Activated naive CD8-positive, alpha-beta T cell treated with anti-CD3 and anti-CD28 coated beads, Interleukin-2, amount 50 U/mL, for 24 hours (primary cell): ENCODE results near the gene CFAP74.
"Not testable (repeated sequence)": the region's sequence is repeated elsewhere in the genome, so short reads cannot be mapped to it uniquely, and the experiment has no call there.

ENCODE experiments used
- ATAC-seq: fragments of 150-1000 bp; cut with Tn5 transposase; one replicate; pipeline ENCODE4 v1.10.0; 2021
- DNase-seq: peaks from one replicate; pipeline ENCODE4 v3.0.0; 2021
- H3K27ac Mint-ChIP-seq: one replicate; pipeline ENCODE4 v1.8.0; 2021; ENCODE audit warnings: mild to moderate bottlenecking, mixed read lengths
- H3K27me3 Mint-ChIP-seq: one replicate; pipeline ENCODE4 v1.8.0; 2021; ENCODE audit warnings: mixed read lengths
- H3K36me3 Mint-ChIP-seq: one replicate; pipeline ENCODE4 v1.8.0; 2021; ENCODE audit warnings: low read depth, mixed read lengths
- H3K4me1 Mint-ChIP-seq: one replicate; pipeline ENCODE4 v1.8.0; 2021; ENCODE audit warnings: mixed read lengths
- H3K4me3 Mint-ChIP-seq: one replicate; pipeline ENCODE4 v1.8.0; 2021; ENCODE audit warnings: mild to moderate bottlenecking, moderate library complexity, mixed read lengths
- H3K9me3 Mint-ChIP-seq: one replicate; pipeline ENCODE4 v1.8.0; 2021; ENCODE audit warnings: mixed read lengths

CFAP74 gene

DNA sequence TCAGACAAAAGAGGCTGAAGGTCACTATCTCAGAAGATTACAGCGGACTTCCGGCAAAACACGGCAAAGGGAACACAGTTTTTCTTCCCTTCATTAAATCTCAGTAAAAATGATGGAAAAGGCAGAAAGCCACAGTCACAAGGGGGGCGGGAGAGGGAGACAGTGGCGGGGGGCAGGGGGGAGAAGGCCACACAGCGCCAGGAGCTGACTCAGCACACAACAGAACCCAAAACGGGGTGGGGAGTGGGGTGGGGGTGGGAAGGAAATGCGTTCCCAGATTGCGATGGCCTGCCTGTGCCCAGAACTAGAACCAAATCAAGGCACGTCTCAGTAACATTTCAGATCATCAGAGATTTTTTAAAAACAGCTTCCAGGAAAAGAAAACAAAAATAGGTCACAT lies 13.4 kb downstream of the CFAP74 start:
- DNase-seq: no peak
- Mint-ChIP-seq H3K36me3 (no peaks in the 10 kb centered on the region), H3K27me3 (peaks cover 14% of the 10 kb centered on the region), H3K4me1 (no peaks in the 10 kb centered on the region), H3K4me3 (no peak overlapping the region), H3K27ac (no peak overlapping the region), H3K9me3 (no peaks in the 10 kb centered on the region)
- no peak for ATAC-seq

DNA sequence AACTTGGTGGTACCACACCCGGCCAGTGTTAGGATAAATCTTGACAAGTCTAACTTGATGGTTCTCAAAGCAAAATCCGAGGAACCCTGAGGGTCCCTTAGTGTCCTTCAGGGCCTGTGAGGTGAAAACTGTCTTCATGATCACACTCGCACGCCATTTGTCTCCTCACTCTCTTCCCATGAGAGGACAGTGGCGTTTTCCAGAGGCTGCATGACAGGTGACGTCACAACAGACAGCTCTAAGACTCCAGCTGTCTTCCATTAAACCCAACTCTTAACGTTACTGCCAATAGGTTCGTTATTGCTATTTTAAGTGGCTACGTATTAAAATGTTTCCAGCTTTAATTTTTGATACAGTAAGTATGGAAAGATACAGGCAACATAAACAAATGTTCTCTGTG lies 13.8 kb downstream of the CFAP74 start:
- Mint-ChIP-seq H3K9me3 (no peaks in the 10 kb centered on the region), H3K4me1 (no peaks in the 10 kb centered on the region), H3K36me3 (no peaks in the 10 kb centered on the region), H3K4me3 (no peak overlapping the region), H3K27me3 (peaks cover 14% of the 10 kb centered on the region), H3K27ac (no peak overlapping the region)
- no peak for ATAC-seq
- DNase-seq: no peak

DNA sequence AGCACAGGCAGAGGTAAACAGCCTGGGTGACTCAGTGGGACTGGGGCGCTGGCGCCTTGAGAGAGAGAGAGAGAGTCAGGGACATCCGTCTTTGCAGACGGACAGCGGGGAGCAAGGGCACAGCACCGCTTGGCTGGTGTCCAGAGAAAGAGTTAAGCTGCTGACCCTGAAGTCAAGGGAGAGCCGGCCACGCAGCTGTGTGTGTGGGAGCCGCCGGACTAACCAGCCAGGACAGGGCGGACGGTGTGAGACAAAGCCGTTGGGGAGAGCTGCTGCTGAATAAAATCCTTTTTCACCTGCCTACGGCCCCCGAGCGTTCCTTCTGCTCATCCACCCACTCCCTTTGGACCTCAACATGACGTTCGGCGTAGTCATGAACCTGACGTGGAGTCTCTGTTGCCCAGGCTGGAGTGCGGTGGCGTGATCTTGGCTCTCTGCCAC lies 14.5 kb downstream of the CFAP74 start:
- H3K27ac Mint-ChIP-seq: no peak overlapping the region
- H3K9me3 Mint-ChIP-seq: no peaks in the 10 kb centered on the region
- H3K4me3 Mint-ChIP-seq: no peak overlapping the region
- no peaks in the 10 kb centered on the region for H3K4me1 Mint-ChIP-seq
- H3K36me3 Mint-ChIP-seq: no peaks in the 10 kb centered on the region
- no peak for DNase-seq
- ATAC-seq: no peak
- H3K27me3 Mint-ChIP-seq: peaks cover 14% of the 10 kb centered on the region

DNA sequence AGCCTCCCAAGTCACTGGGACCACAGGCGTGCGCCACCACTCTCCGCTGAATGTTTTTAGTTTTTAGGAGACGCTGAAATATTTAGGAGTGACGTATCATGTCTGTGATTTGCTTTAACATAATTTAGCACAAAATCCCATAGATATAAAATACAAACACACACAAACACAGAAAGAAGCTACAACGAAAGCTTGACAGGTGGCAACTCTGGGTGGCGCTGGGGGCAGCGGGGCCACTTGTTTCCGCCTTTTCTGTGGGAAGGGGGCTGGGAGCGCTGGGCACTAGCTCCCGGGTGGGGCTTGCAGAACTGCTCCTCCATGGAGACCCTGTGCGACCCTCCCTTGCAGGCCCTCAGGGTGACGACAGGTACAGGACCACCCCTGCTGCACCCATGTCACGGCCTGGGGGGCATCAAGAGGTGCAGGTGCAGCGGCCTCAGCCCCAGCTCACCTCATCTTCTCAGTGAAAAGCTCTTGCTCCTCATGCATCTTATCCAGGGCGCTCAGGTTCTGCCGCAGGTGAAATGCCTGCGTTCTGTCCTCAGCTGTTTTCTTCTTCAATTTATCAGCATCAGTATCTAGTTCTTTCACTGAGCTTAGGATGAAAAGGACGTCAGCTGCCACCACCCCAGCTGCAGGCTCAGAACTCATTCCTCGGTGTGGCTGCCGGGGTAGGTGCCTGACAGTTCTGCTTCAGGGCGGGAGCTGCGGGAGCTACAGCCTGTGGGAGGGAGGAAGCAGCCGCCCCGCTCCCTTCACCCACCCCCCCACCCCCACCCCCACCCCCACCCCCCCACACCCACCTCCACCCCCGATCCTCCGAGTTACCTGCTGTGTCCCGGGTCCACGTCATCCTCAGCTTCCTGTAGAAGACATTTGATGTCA lies 15.3 kb downstream of the CFAP74 start:
- DNase-seq (no peak), ATAC-seq (no peak)
- H3K27ac Mint-ChIP-seq: no peak overlapping the region
- H3K27me3 Mint-ChIP-seq: peaks cover 14% of the 10 kb centered on the region
- H3K4me1 Mint-ChIP-seq: no peaks in the 10 kb centered on the region
- no peaks in the 10 kb centered on the region for H3K36me3 Mint-ChIP-seq
- H3K4me3 Mint-ChIP-seq: no peak overlapping the region
- H3K9me3 Mint-ChIP-seq: no peaks in the 10 kb centered on the region

DNA sequence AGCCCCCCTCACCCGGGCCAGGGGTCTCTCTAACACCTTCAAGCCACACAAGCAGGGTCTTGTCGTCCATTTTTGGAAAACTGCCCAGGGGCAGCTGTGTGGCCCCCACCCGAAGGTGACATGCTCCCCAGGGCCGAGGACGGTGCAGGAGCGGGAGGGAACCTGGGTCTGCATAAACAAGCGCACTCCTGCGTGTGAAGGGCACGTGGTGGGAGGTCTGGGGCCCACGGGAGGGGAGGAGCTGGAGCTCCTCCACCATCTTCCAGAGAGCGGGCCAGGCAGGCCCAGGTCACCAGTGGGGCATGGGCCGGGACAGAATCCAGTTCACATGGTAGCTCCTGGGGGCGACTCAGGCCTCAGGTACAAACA lies 16.5 kb downstream of the CFAP74 start:
- H3K27me3 Mint-ChIP-seq: peaks cover 14% of the 10 kb centered on the region
- H3K4me3 Mint-ChIP-seq: no peak overlapping the region
- no peak for DNase-seq
- no peaks in the 10 kb centered on the region for H3K4me1 Mint-ChIP-seq
- no peaks in the 10 kb centered on the region for H3K36me3 Mint-ChIP-seq
- H3K27ac Mint-ChIP-seq: no peak overlapping the region
- H3K9me3 Mint-ChIP-seq: no peaks in the 10 kb centered on the region
- ATAC-seq: no peak

DNA sequence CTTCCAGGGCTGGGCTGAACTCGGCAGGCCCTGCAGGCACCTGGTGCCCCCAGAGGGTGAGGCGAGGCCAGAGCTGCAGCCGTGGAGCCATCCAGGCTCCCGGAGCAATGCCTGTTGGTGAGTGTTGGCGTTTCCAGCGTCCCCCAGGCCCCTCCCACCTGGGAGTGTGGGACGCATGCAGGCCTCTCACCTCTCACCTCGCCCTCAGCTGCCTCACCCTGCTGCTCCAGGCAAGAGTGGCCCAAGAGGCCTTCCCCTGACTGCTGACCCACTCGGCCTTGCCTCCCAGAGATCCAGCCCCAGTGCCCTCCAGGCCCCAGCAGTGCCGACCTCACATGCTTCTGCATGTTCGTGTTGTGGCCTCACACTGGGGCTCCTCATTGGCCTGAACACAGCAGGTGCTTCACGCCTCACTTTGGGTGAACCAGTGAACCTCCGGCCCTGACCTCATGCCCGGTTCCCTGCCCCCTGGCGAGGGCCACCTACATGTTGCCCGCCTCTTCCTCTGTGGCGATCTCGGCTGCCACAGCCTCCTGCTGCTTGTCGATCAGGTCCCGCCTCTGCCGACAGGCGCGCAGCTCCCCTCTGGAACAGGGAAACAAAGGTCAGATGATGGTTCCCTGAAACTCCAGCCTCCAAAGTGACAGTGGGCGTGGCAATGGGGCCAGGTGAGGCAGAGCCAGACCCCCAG lies 17.0 kb downstream of the CFAP74 start:
- ATAC-seq: no peak
- no peak for DNase-seq
- no peaks in the 10 kb centered on the region for H3K4me1 Mint-ChIP-seq
- no peaks in the 10 kb centered on the region for H3K9me3 Mint-ChIP-seq
- H3K4me3 Mint-ChIP-seq: no peak overlapping the region
- peaks cover 14% of the 10 kb centered on the region for H3K27me3 Mint-ChIP-seq
- H3K36me3 Mint-ChIP-seq: no peaks in the 10 kb centered on the region
- no peak overlapping the region for H3K27ac Mint-ChIP-seq

DNA sequence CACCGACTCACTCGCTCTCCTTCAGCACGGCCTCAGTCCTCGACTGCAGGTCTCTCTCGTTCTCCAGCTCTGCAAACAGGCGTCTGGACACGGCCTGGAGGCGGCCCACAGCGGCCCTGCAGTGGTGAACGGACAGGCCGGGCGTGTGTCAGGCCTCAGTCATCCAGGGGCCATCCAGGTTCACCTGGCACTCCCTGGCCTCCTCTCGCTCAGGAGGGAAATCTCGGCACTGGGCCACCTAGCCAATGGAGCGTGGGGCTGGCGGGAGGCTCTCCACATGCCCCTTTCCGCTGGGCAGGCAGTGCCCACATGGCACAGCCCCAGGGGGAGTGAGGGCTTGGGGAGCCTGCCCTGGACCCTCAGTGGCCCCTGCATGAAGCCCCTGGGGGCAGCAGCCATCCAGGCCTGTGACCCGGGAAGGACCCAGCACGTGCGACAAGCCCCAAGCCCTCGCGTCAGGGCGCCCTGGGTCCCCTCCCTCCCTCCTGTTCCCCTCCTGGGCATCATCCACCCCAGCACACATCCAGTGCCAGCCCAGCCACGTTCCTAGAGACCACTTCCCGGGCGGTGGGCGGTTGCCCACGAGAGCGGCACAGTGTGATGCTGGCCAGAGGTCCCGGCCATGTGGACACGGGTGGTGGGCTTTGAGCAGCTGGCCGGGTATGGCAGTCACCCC lies 18.1 kb downstream of the CFAP74 start:
- DNase-seq (no peak), ATAC-seq (no peak)
- no peaks in the 10 kb centered on the region for H3K9me3 Mint-ChIP-seq
- no peak overlapping the region for H3K27ac Mint-ChIP-seq
- H3K36me3 Mint-ChIP-seq: no peaks in the 10 kb centered on the region
- no peaks in the 10 kb centered on the region for H3K4me1 Mint-ChIP-seq
- H3K27me3 Mint-ChIP-seq: peaks cover 13% of the 10 kb centered on the region
- no peak overlapping the region for H3K4me3 Mint-ChIP-seq

DNA sequence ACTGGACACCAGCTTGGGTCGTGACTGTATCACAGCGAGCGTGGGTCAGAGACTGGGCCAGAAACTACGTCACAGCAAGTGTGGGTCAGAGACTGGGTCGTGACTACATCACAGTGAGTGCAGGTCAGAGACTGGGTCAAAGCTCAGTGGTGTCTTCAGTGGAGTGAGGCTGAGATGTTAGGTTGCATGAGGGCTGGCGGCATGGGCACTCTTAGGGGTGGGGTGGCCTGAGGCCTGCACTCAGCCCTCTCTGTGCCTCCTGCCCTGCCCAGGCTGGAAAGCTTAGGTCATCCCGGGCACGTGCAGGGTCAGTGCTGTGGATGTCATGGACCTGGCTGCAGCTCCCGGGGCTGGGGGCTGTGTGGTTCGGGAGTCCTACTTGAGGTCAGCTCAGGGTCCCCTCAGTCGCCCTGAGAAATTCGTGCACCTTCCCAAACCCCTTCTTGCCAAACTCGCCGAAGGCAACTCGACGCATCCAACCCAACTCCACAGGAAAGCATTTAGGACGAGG lies 19.0 kb downstream of the CFAP74 start:
- H3K36me3 Mint-ChIP-seq: no peaks in the 10 kb centered on the region
- no peaks in the 10 kb centered on the region for H3K4me1 Mint-ChIP-seq
- peaks cover 6% of the 10 kb centered on the region for H3K27me3 Mint-ChIP-seq
- no peak overlapping the region for H3K27ac Mint-ChIP-seq
- no peaks in the 10 kb centered on the region for H3K9me3 Mint-ChIP-seq
- ATAC-seq: no peak
- DNase-seq: no peak
- no peak overlapping the region for H3K4me3 Mint-ChIP-seq

DNA sequence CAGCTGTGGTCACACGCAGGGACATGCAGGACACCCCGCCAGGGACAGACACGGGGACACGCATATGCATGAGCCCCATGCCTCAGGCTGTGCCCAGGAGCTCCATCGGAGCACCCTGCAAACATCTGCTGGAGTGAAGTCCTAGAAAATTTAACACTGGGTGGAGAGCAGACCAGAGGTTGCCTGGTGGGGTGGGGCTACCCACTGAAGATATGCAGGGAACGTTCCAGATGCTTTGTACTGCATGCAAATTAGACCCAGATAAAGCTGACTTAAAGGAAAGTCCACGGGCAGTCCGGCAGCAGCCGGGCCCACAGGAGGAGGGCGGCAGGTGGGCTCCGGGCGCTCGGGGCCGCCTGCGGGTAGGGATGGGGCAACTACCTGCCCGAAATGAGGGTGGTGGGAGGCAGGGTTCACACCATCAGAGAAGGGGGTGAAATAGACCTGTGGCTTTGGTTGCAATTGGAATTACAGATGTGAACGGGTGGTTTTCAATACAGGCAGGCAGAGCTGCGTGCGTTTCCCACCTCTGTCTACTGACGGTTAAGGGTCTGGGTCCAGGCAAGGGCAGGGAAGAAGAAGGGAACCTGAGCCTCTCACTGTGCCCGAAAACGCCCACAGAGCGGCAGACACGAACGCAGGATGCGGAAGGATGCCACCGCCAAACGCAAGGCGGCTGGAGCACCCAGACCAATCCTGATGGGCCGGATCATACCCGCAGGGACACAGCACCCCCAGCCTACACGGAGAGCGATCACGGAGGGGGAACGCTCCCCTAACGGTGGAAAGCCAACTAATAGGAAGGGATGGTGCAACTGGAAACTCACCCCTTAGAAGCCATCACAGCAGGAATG lies 21.0 kb downstream of the CFAP74 start:
- H3K4me3 Mint-ChIP-seq: no peak overlapping the region

DNA sequence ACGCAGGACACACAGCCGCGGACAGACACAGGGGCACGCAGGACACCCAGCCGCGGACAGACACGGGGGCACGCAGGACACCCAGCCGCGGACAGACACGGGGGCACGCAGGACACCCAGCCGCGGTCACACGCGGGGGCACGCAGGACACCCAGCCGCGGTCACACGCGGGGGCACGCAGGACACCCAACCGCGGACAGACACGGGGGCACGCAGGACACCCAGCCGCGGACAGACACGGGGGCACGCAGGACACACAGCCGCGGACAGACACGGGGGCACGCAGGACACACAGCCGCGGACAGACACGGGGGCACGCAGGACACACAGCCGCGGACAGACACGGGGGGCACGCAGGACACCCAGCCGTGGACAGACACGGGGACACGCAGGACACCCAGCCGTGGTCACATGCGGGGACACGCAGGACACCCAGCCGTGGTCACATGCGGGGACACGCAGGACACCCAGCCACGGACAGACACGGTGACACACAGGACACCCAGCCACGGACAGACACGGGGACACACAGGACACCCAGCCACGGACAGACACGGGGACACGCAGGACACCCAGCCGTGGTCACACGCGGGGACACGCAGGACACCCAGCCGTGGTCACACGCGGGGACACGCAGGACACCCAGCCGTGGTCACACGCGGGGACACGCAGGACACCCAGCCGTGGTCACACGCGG lies 21.8 kb downstream of the CFAP74 start:
- ATAC-seq, H3K36me3 Mint-ChIP-seq, DNase-seq, H3K4me3 Mint-ChIP-seq, H3K27me3 Mint-ChIP-seq, H3K27ac Mint-ChIP-seq, H3K9me3 Mint-ChIP-seq, H3K4me1 Mint-ChIP-seq: not testable (repeated sequence)

More for the DNA sequence above, 21.0 kb downstream of the CFAP74 start:
- H3K4me1 Mint-ChIP-seq: no peaks in the 10 kb centered on the region
- H3K27me3 Mint-ChIP-seq: no peaks in the 10 kb centered on the region
- ATAC-seq (no peak), DNase-seq (no peak)
- no peaks in the 10 kb centered on the region for H3K9me3 Mint-ChIP-seq
- H3K27ac Mint-ChIP-seq: no peak overlapping the region
- H3K36me3 Mint-ChIP-seq: no peaks in the 10 kb centered on the region

DNA sequence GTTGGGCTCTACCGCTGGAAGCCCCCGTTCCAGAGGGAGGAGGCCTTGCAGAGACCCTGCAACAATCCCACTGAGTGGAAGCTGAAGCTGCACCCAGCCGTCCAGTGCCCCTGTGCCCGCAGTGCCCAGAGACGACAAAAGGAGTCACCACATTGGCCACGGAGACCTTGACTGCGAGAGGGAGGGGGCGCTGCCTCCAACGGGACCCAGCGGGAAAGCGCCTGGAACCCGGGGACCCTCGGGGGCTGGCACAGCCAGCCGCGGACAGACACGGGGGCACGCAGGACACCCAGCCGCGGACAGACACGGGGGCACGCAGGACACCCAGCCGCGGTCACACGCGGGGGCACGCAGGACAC lies 22.5 kb downstream of the CFAP74 start:
- no peak for DNase-seq
- Mint-ChIP-seq H3K27me3 (no peaks in the 10 kb centered on the region), H3K4me1 (no peaks in the 10 kb centered on the region), H3K9me3 (no peaks in the 10 kb centered on the region), H3K36me3 (no peaks in the 10 kb centered on the region), H3K27ac (no peak overlapping the region), H3K4me3 (no peak overlapping the region)
- no peak for ATAC-seq

DNA sequence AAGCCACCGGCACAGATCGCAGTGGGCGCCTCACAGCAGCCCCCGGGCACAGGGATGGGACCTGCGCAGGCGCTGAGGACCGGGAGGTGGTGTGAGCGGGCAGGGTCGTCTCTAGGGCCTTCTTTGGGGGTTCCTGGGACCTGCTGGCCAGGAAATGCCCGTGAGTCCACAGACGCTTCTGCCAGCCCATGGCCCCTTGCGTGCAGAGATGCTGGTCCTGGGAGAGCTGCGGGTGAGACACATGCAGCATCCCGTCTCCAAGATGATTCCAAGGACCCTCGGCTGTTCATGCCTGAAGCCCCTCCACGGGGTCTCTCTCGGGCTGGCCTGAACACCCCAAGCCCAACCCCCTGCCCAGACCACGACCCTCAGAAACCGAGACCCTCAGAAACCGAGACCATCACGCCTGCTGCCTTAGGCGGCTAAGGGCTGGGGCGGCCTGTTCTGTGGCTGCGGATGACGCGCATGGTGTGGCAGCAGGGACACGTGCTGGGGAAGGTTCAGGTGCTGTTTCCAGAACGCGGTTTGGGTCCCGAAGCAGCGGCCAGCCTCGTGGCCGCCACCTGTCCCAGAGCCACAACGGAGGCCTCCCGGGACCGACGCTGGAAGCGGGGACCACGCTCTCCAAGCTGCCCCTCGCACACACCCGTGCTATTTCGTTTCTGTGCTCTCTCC lies 23.0 kb downstream of the CFAP74 start:
- H3K9me3 Mint-ChIP-seq: no peaks in the 10 kb centered on the region

DNA sequence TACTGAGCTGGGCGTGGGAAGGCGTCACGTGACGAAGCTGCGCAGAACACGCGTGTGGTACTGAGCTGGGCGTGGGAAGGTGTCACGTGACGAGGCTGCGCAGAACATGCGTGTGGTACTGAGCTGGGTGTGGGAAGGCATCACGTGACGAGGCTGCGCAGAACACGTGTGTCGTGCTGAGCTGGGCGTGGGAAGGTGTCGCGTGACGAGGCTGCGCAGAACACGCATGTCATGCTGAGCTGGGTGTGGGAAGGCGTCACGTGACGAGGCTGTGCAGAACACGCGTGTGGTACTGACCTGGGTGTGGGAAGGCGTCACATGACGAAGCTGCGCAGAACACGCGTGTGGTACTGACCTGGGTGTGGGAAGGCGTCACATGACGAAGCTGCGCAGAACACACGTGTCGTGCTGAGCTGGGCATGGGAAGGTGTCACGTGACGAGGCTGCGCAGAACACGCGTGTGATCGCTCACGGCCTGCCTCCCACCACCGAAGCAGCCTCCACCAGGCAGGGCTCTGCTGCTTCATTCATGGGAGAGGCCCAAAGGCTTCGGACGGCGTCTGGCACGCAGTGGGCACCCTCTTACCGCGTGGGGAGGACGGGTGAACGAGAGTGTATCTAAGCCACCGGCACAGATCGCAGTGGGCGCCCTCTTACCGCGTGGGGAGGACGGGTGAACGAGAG lies 24.0 kb downstream of the CFAP74 start:
- Mint-ChIP-seq H3K27ac (no peak overlapping the region), H3K4me3 (no peak overlapping the region), H3K9me3 (no peaks in the 10 kb centered on the region), H3K4me1 (no peaks in the 10 kb centered on the region), H3K36me3 (no peaks in the 10 kb centered on the region), H3K27me3 (peaks cover 7% of the 10 kb centered on the region)
- ATAC-seq (no peak), DNase-seq (no peak)

More for the DNA sequence above, 23.0 kb downstream of the CFAP74 start:
- no peak for DNase-seq
- ATAC-seq: no peak
- Mint-ChIP-seq H3K4me1 (no peaks in the 10 kb centered on the region), H3K36me3 (no peaks in the 10 kb centered on the region), H3K4me3 (no peak overlapping the region), H3K27ac (no peak overlapping the region), H3K27me3 (peaks cover under 1% of the 10 kb centered on the region)
